Neural cell (in vitro differentiated cells): Measurements from ENCODE around the gene ALMS1.
A peak's percentile ranks its signal among the peaks of the same experiment; 100 is the strongest.

Source experiments
- CTCF ChIP-seq: fragments of 450-650 bp; IDR thresholded peaks from 2 replicates; pipeline ENCODE4 v1.5.1; 2014; ENCODE audit warnings: antibody characterized with exemption, mild to moderate bottlenecking, moderate library complexity; ENCODE audit not compliant: poor library complexity, severe bottlenecking
- EP300 ChIP-seq: fragments of 450-650 bp; conservative IDR thresholded peaks from 2 replicates; pipeline ENCODE4 v1.6.1; 2014; ENCODE audit warnings: antibody characterized with exemption, mild to moderate bottlenecking, moderate library complexity; ENCODE audit not compliant: poor library complexity, severe bottlenecking
- MXI1 ChIP-seq: fragments of 450-650 bp; conservative IDR thresholded peaks from 2 replicates; pipeline ENCODE4 v1.6.1; 2014; ENCODE audit warnings: antibody characterized with exemption, mild to moderate bottlenecking; ENCODE audit not compliant: poor library complexity, severe bottlenecking
- POLR2AphosphoS5 ChIP-seq: IDR thresholded peaks from 2 replicates; pipeline ENCODE4 v1.6.1; 2012
- TAF1 ChIP-seq: IDR thresholded peaks from 2 replicates; pipeline ENCODE4 v1.6.1; 2012; ENCODE audit warnings: low read depth

- TF ChIP-seq CTCF, result no peak
- peak; percentile 30 for TF ChIP-seq POLR2AphosphoS5
- no peak for TF ChIP-seq MXI1
- peak; percentile 11 for TF ChIP-seq EP300
- peak; percentile 6 for TF ChIP-seq TAF1
Measured at GRCh38 chr2:73386342-73386868, 769 bp downstream of the ALMS1 start.
